Prostate gland (tissue), 2 donors: Measurements from ENCODE around the gene DPAGT1.

ENCODE experiments used
- CTCF ChIP-seq, 4 experiments: fragments of 200-600 bp in 2 of 4; fragments of 450-650 bp in 2 of 4; sonication (generic) in 2 of 4; IDR thresholded peaks; 1 replicate in 3 of 4; 2 replicates in 1 of 4; pipeline ENCODE4 v1.5.1; 2016 to 2019; ENCODE audit warnings: antibody characterized with exemption in 4 of 4, mild to moderate bottlenecking in 2 of 4, moderate library complexity in 2 of 4
- POLR2A ChIP-seq: fragments of 450-650 bp; IDR thresholded peaks from one replicate; pipeline ENCODE4 v1.6.1; 2016; ENCODE audit warnings: antibody characterized with exemption, mild to moderate bottlenecking
- POLR2AphosphoS5 ChIP-seq: sonication (generic); formaldehyde crosslinking; IDR thresholded peaks from one replicate; pipeline ENCODE4 v1.6.1; 2017; ENCODE audit warnings: antibody characterized with exemption

DNA sequence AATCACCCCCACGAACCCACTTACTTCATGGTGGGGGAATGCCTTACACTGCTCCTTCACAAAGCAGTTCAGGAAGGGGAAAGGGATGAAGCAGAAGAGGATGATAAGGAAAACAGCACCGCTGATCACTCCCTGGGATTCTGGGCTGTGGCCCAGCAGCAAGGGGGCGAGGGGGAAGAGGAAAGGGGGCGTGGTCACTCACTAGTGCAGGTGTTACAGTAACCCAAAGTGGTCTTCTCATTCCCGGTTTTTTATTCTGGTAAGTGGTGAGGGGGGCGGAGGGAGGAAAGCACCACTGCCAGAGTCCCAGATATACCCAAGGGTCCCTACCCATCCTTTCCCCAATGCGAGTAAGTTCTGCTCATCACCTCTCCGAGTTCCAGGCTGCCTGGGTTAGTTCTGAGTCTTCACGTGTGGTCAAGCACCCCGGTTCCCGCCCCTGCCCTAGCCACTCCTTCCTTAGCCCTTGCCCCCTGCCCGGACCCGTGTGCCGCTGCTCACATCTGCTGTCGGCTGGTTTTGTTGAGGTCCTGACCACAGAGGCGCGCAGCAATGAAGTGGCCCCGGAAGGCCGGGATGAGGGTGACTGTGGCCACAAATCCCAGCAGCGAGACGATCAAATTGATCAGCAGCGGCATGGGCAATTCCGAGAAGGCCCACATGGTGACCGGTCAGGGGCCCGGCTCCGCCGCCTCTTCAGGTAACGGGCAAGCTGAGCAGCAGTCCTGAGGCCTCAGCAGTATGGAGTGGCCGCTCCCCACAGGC, 477 bp downstream of the DPAGT1 start:
- TF ChIP-seq CTCF (IDR thresholded peaks at IDR 0.05) (peak in 1 of 4 experiments; percentile 5), POLR2AphosphoS5 (no peak), POLR2A (no peak)
